K562 treated with DMSO at 1 percent for 48 hours (cell line): Measurements from ENCODE around the gene PTCSC3. TPM values are rescaled to one million over a fixed set of nuclear protein-coding genes. Genes with fewer than 3 reads are reported as not detected.

Experiments
- total RNA-seq: library from RNA; unstranded; fragments of 300-600 nt; gene quantifications from 2 replicates; pipeline ENCODE4 v1.2.3, GENCODE V29; 2022; ENCODE audit warnings: low replicate concordance; ENCODE audit errors: extremely low read depth

Gene PTCSC3
- not detected in 2 replicates for total RNA-seq

DNA sequence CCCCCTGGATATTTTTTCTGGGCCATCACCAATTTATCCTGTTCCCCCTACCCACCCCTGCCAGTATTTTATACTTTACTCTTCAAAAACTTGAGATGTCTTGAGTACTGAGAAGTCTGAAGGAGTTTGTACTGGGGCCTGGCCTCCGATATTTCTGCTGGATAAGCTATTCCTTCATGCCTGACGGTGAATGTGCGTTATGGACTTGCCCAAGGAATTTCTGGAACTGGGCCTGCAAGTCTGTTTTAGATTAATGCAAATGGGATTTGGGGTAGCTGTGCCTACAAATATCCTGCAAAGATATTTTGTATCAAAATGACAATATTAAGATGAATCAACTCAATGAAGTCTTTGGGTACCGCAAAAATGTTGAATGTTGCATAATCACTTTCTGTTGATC, at the start of gene PTCSC3:
TSS of gene PTCSC3 (minus strand) at position 199 of the 400 bp plus-strand sequence.

Other genes with a start within 250 kb of the PTCSC3 start
- gene MBIP, start 143.9 kb upstream of the PTCSC3 start, total RNA-seq = not detected in 2 replicates